ENCODE data around the gene GAPVD1.

GRCh38 chr9:125380406-125380805 lies 118.8 kb downstream of the GAPVD1 start:
- TF ChIP-seq POLR2A (IDR thresholded peaks at IDR 0.05; ENCODE audit: low read depth, low read length) (no peak), POU2F2 (IDR thresholded peaks at IDR 0.05; ENCODE audit: low read depth, low read length) (no peak)

All from GM12891 (cell line).